Measurements from ENCODE around the gene DLG4. TPM values are rescaled to one million over a fixed set of nuclear protein-coding genes. Genes with fewer than 3 reads are reported as not detected.

DLG4 gene
- total RNA-seq, 1 donor from 2014 or later = 45.6 TPM

DNA sequence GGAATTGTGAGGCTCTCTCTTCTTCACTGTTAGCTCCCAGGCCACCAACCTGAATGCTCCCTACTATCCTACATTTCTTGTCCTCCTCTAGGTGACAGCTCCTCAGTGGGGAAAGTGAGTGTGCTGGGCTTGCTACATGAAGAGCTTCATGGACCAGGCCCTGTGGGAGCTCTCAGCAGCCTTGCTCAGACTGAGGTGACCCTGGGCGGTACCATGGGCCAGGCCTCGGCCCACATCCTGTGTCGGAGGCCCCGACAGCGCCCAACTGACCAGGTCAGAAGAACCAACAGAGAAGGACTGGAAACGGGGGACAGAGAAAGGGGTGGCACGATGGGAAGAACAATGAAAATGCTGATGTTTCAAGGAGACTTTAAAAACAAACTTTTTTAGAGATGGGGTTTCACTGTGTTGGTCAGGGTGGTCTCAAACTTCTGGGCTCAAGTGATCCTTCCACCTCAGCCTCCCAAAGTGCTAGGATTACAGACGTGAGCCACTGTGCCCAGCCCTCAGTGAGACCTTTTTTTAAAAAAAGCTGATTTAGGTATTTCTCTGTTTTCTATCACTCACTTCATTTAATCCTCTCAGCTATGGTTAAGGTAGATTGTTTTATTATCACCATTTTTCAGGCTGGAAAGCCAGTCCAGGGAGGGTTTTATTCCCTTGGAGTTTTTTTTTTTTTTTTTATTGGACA is 37.3 kb upstream of the DLG4 start:
- H3K27ac ChIP-seq (ENCODE audit: low read depth, low read length) = no peak overlapping the region
- H2AFZ ChIP-seq (ENCODE audit: low read depth, low read length) = no peak overlapping the region
- H3K4me1 Mint-ChIP-seq (ENCODE audit: low read depth, unreplicated experiment) = peaks cover 10% of the 10 kb centered on the region
- FAIRE-seq (no peak), DNase-seq (ENCODE audit: low read depth) (no peak)
- TF ChIP-seq EZH2 (IDR thresholded peaks at IDR 0.05; ENCODE audit: insufficient read depth, low read length) = no peak
- TF ChIP-seq CTCF (IDR thresholded peaks at IDR 0.05; ENCODE audit: insufficient read depth, low read depth, low read length) = no peak
- peaks cover 2% of the 10 kb centered on the region for H3K27me3 Mint-ChIP-seq (ENCODE audit: low read depth, unreplicated experiment)
- H3K36me3 Mint-ChIP-seq (ENCODE audit: low read depth, unreplicated experiment) = peaks cover 15% of the 10 kb centered on the region
- no peak overlapping the region for H3K27ac Mint-ChIP-seq (ENCODE audit: unreplicated experiment)
- no peak overlapping the region for H3K4me3 ChIP-seq (ENCODE audit: insufficient read depth, low read depth, low read length)
- peaks cover 11% of the 10 kb centered on the region for H3K36me3 ChIP-seq (ENCODE audit: insufficient read depth, low read length)
- H4K20me1 ChIP-seq (ENCODE audit: insufficient read depth, low read length) = no peaks in the 10 kb centered on the region
- H3K4me3 Mint-ChIP-seq (ENCODE audit: unreplicated experiment) = no peak overlapping the region
- no peaks in the 10 kb centered on the region for H3K9me3 ChIP-seq (ENCODE audit: insufficient read depth, low read depth, low read length)
- H3K4me1 ChIP-seq (ENCODE audit: insufficient read depth, low read length) = peaks cover 10% of the 10 kb centered on the region
- no peak overlapping the region for H3K4me2 ChIP-seq (ENCODE audit: low read length)
- H3K9ac ChIP-seq (ENCODE audit: low read length) = no peak overlapping the region
- H3K27me3 ChIP-seq (ENCODE audit: insufficient read depth, low read length) = peaks cover 3% of the 10 kb centered on the region
- no peaks in the 10 kb centered on the region for H3K9me3 Mint-ChIP-seq (ENCODE audit: unreplicated experiment)
- peaks cover 16% of the 10 kb centered on the region for H3K79me2 ChIP-seq (ENCODE audit: insufficient read depth, low read length)

DNA sequence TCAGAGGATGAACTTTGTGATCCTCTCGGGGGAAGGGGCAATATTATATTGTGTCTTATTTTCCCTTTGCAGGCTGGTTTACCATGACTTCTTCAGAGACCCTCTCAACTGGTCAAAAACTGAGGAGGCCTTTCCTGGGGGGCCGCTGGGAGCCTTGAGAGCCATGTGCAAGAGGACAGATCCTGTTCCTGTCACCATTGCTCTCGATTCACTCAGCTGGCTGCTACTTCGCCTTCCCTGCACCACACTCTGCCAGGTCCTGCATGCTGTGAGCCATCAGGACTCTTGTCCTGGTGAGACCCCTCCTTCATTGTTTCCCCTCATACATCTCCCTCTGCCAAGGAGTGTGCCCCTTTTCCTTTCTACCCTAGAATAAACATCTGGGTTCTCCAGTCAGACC is 34.9 kb upstream of the DLG4 start:
- Histone ChIP-seq H3K27me3 (ENCODE audit: insufficient read depth, low read length) (no peaks in the 10 kb centered on the region), H3K4me2 (ENCODE audit: low read length) (no peak overlapping the region), H3K36me3 (ENCODE audit: insufficient read depth, low read length) (peaks cover 11% of the 10 kb centered on the region), H3K9me3 (ENCODE audit: insufficient read depth, low read depth, low read length) (no peaks in the 10 kb centered on the region), H3K79me2 (ENCODE audit: insufficient read depth, low read length) (peaks cover 35% of the 10 kb centered on the region), H3K4me3 (ENCODE audit: insufficient read depth, low read depth, low read length) (no peak overlapping the region), H4K20me1 (ENCODE audit: insufficient read depth, low read length) (peaks cover 12% of the 10 kb centered on the region), H3K9ac (ENCODE audit: low read length) (no peak overlapping the region), H3K27ac (ENCODE audit: low read depth, low read length) (no peak overlapping the region), H2AFZ (ENCODE audit: low read depth, low read length) (no peak overlapping the region), H3K4me1 (ENCODE audit: insufficient read depth, low read length) (peaks cover 15% of the 10 kb centered on the region)
- Mint-ChIP-seq H3K27me3 (ENCODE audit: low read depth, unreplicated experiment) (no peaks in the 10 kb centered on the region), H3K27ac (ENCODE audit: unreplicated experiment) (peak overlapping the region; percentile 18), H3K4me3 (ENCODE audit: unreplicated experiment) (no peak overlapping the region), H3K4me1 (ENCODE audit: low read depth, unreplicated experiment) (peaks cover 15% of the 10 kb centered on the region), H3K9me3 (ENCODE audit: unreplicated experiment) (no peaks in the 10 kb centered on the region), H3K36me3 (ENCODE audit: low read depth, unreplicated experiment) (peaks cover 15% of the 10 kb centered on the region)
- TF ChIP-seq CTCF (IDR thresholded peaks at IDR 0.05; ENCODE audit: insufficient read depth, low read depth, low read length) = no peak
- no peak for TF ChIP-seq EZH2 (IDR thresholded peaks at IDR 0.05; ENCODE audit: insufficient read depth, low read length)
- FAIRE-seq (no peak), DNase-seq (ENCODE audit: low read depth) (no peak)

- Histone ChIP-seq H3K79me2 (ENCODE audit: insufficient read depth, low read length) (peaks cover 49% of the 10 kb centered on the region), H3K4me1 (ENCODE audit: insufficient read depth, low read length) (peaks cover 15% of the 10 kb centered on the region), H3K9me3 (ENCODE audit: insufficient read depth, low read depth, low read length) (no peaks in the 10 kb centered on the region), H4K20me1 (ENCODE audit: insufficient read depth, low read length) (peaks cover 23% of the 10 kb centered on the region), H3K27ac (ENCODE audit: low read depth, low read length) (no peak overlapping the region), H2AFZ (ENCODE audit: low read depth, low read length) (no peak overlapping the region), H3K4me2 (ENCODE audit: low read length) (peak overlapping the region; percentile 95), H3K36me3 (ENCODE audit: insufficient read depth, low read length) (peaks cover 11% of the 10 kb centered on the region), H3K4me3 (ENCODE audit: insufficient read depth, low read depth, low read length) (peak overlapping the region; percentile 84), H3K27me3 (ENCODE audit: insufficient read depth, low read length) (no peaks in the 10 kb centered on the region), H3K9ac (ENCODE audit: low read length) (peak overlapping the region; percentile 97)
- H3K4me1 Mint-ChIP-seq (ENCODE audit: low read depth, unreplicated experiment) = peaks cover 25% of the 10 kb centered on the region
- no peaks in the 10 kb centered on the region for H3K9me3 Mint-ChIP-seq (ENCODE audit: unreplicated experiment)
- DNase-seq (ENCODE audit: low read depth) (no peak), FAIRE-seq (no peak)
- H3K27ac Mint-ChIP-seq (ENCODE audit: unreplicated experiment) = peak overlapping the region; percentile 100
- no peaks in the 10 kb centered on the region for H3K27me3 Mint-ChIP-seq (ENCODE audit: low read depth, unreplicated experiment)
- TF ChIP-seq EZH2 (IDR thresholded peaks at IDR 0.05; ENCODE audit: insufficient read depth, low read length) (no peak), CTCF (IDR thresholded peaks at IDR 0.05; ENCODE audit: insufficient read depth, low read depth, low read length) (no peak)
- peaks cover 9% of the 10 kb centered on the region for H3K36me3 Mint-ChIP-seq (ENCODE audit: low read depth, unreplicated experiment)
- H3K4me3 Mint-ChIP-seq (ENCODE audit: unreplicated experiment) = peak overlapping the region; percentile 89
These were observed 33.4 kb upstream of the DLG4 start for GRCh38 chr17:7253082-7253481.
